Measurements from ENCODE around the gene SECISBP2L. TPM values are rescaled to one million over a fixed set of nuclear protein-coding genes. Genes with fewer than 3 reads are reported as not detected.

SECISBP2L gene
- total RNA-seq, 4 donors from 2014 or later, result 23.7 to 27.5 (median 24.5) TPM

DNA sequence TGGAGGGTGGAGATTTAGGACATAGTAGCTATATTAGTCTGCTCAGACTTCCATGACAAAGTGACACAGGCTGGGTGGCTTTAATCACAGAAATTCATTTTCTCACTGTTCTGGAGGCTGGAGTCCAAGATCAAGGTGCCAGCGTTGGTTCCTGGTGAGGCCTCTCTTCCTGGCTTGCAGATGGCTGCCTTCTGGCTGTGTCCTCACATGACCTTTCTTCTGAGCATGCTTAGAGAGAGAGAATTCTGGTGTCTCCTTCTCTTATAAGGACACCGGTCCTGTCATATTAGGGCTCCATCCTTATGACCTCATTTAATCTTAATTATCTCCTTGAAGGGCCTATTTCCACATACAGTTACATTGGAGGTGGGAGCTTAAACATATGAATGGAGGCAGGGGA, 67.6 kb downstream of the SECISBP2L start:
- H3K27ac ChIP-seq, result no peak overlapping the region
- H3K27me3 ChIP-seq, result no peaks in the 10 kb centered on the region
- no peaks in the 10 kb centered on the region for H3K9me3 ChIP-seq
- no peak for ATAC-seq
- intact Hi-C loops (cut with DNase I; ENCODE audit: low total_unique reads) (no loop called here), in situ Hi-C loops (cut with MboI; ENCODE audit: low sequenced_read_pairs in 4 of 4) (no loop called here)
- no peak for TF ChIP-seq POLR2A (IDR thresholded peaks at IDR 0.05)
- H3K36me3 ChIP-seq, result no peaks in the 10 kb centered on the region
- no peak overlapping the region for H3K4me3 ChIP-seq
- DNase-seq, result no peak
- H3K4me1 ChIP-seq, result peaks cover 0 to 4% of the 10 kb centered on the region in 2 donors

DNA sequence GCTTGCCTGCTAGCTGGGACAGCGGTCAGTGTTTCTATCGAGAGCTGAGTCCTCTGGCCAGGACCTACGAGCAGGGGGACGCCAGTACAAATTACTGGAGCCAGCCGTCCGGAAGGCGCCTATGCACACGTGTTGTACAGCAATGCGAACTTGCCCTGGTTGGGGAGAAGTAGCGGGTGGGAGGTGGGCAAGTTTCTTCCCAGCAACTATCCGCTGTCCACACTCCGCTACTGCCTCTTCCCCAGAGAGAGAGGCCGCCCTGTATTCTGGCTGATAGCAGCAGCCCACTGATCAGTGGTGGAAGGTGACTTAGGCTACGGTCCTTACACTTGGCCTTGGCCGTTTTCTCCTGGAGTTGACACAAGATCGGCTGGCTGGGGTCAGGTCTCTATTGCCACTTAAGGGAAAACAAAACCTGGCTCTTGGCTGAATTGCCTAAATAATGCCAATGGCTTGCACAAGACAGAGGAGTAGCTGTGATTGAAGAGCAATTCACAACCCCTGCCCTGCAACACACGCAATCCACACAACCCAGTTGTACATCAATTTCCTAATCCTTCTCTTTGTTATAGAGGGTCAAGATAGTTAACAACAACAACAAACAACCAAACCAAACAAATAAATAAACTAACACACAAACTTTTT, 69.7 kb downstream of the SECISBP2L start:
- Histone ChIP-seq H3K27me3 (no peaks in the 10 kb centered on the region), H3K36me3 (no peaks in the 10 kb centered on the region), H3K4me1 (peaks cover 0 to 4% of the 10 kb centered on the region in 2 donors), H3K27ac (peak overlapping the region in 1 of 4 donors; percentile 63), H3K4me3 (peak overlapping the region in 3 of 4 donors; percentile 56 to 85 (median 75)), H3K9me3 (no peaks in the 10 kb centered on the region)
- TF ChIP-seq, protein P1, sequence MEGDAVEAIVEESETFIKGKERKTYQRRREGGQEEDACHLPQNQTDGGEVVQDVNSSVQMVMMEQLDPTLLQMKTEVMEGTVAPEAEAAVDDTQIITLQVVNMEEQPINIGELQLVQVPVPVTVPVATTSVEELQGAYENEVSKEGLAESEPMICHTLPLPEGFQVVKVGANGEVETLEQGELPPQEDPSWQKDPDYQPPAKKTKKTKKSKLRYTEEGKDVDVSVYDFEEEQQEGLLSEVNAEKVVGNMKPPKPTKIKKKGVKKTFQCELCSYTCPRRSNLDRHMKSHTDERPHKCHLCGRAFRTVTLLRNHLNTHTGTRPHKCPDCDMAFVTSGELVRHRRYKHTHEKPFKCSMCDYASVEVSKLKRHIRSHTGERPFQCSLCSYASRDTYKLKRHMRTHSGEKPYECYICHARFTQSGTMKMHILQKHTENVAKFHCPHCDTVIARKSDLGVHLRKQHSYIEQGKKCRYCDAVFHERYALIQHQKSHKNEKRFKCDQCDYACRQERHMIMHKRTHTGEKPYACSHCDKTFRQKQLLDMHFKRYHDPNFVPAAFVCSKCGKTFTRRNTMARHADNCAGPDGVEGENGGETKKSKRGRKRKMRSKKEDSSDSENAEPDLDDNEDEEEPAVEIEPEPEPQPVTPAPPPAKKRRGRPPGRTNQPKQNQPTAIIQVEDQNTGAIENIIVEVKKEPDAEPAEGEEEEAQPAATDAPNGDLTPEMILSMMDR (IDR thresholded peaks at IDR 0.05 in 4 of 5, conservative IDR thresholded peaks at IDR 0.05 in 1 of 5), result no peak
- no peak for TF ChIP-seq POLR2A (IDR thresholded peaks at IDR 0.05)
- intact Hi-C loops (cut with DNase I; ENCODE audit: low total_unique reads) (no loop called here), in situ Hi-C loops (cut with MboI; ENCODE audit: low sequenced_read_pairs in 4 of 4) (no loop called here)
- DNase-seq (no peak), ATAC-seq (no peak)

DNA sequence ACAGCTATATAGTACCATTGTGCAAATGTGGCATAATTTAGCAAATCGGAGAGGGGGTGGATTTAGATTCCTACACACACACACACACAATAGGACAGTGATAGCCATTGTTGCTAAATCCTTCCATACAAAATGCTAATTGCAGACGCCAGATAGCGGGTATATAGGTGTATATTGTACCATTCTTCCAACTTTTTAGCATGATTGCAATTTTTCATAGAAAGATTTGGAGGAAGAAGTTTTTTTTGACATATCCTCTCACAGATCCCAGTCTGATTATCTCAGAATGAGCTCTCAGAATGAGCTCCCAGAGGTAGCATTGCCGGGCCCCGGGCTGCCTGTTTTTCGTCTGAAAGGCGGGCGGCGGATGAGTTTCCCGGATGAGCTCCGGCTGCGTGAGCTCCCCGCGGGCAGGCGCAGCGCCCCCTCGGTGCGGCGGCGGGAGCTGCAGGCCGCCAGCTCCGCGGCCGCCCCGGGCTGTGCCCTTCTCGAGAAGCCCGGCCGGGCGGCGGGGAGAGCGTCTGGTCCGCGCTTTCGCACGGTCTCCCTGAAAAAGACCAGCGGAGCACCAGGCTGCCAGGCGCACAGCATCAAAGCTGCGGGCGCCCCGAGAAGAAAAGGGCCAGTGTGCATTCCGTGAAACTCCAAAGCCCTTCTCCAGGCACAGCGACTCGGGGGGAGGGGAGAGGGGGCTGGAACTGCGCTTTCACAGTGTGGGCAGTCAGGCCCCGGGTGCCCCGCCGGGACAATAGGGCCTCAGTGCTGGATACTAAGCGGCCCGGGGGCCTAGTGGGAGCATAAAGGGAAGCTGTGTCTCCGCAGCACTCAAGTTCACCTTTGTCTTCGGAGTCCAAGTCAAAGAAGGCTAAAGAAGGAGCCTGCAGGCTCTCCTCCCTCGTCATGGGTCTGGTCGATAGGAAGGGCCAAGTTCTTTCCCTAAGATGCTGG, 70.5 kb downstream of the SECISBP2L start:
- TF ChIP-seq POLR2A (IDR thresholded peaks at IDR 0.05), result no peak
- TF ChIP-seq, protein P1 (IDR thresholded peaks at IDR 0.05 in 4 of 5, conservative IDR thresholded peaks at IDR 0.05 in 1 of 5), result peak; percentile 77 to 94 (median 86)
- intact Hi-C loops (cut with DNase I; ENCODE audit: low total_unique reads) (loop anchor here (1.0 kb wide), 2 partner anchors 11 to 113 kb away; no protein-coding TSS in a partner anchor), in situ Hi-C loops (cut with MboI; ENCODE audit: low sequenced_read_pairs in 4 of 4) (no loop called here)
- peak overlapping the region in 3 of 4 donors; percentile 12 to 63 (median 58) for H3K27ac ChIP-seq
- DNase-seq (peak; percentile 23 to 56), ATAC-seq (peak; percentile 88 to 97)
- no peaks in the 10 kb centered on the region for H3K9me3 ChIP-seq
- no peaks in the 10 kb centered on the region for H3K36me3 ChIP-seq
- H3K4me3 ChIP-seq, result peak overlapping the region; percentile 56 to 85 (median 66)
- H3K27me3 ChIP-seq, result no peaks in the 10 kb centered on the region
- peaks cover 0 to 4% of the 10 kb centered on the region in 2 donors for H3K4me1 ChIP-seq

DNA sequence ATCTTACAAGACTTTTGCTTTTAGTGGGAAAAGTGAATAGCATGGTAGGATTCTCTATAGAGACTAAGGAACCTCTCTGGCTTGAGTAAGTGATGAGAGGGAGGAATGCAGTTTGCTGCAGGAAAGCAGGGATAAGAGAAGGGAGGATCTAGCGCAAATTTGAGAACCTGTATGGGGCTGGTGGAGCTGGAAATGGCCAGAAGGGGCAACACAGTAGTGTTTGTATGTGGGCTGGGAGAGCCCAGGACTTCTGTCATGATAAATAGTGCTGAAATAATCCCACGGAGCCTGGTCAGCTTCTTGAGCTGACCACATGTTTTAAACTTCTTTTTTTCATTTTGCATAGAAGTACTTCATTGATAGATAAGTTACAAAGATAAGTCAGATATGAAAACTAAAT, 71.4 kb downstream of the SECISBP2L start:
- in situ Hi-C loops (cut with MboI; ENCODE audit: low sequenced_read_pairs in 4 of 4), result loop anchor here in 1 of 4 donors (5.0 kb wide), 1 partner anchor 108 kb away; no protein-coding TSS in a partner anchor
- Histone ChIP-seq H3K27me3 (no peaks in the 10 kb centered on the region), H3K4me3 (no peak overlapping the region), H3K9me3 (no peaks in the 10 kb centered on the region), H3K36me3 (no peaks in the 10 kb centered on the region), H3K4me1 (peaks cover 0 to 4% of the 10 kb centered on the region in 2 donors), H3K27ac (no peak overlapping the region)
- ATAC-seq (no peak), DNase-seq (no peak)
- intact Hi-C loops (cut with DNase I; ENCODE audit: low total_unique reads), result loop anchor here (1.0 kb wide), 2 partner anchors 11 to 113 kb away; no protein-coding TSS in a partner anchor
- TF ChIP-seq POLR2A (IDR thresholded peaks at IDR 0.05), result no peak
- TF ChIP-seq, protein P1 (IDR thresholded peaks at IDR 0.05 in 4 of 5, conservative IDR thresholded peaks at IDR 0.05 in 1 of 5), result no peak

Measured in gastrocnemius medialis (tissue), 4 donors.